GM19463 (cell line): ENCODE results near the gene ADGRF1.
"Not testable (repeated sequence)": the region's sequence is repeated elsewhere in the genome, so short reads cannot be mapped to it uniquely, and the experiment has no call there.

Experiments
- ATAC-seq: cut with Tn5 transposase; IDR thresholded peaks from one replicate; pipeline ENCODE4 v1.9.1; 2021; ENCODE audit warnings: mild to moderate bottlenecking, moderate library complexity; ENCODE audit not compliant: unreplicated experiment

The ADGRF1 gene

GRCh38 chr6:47061309-47062300 lies 19.5 kb upstream of the ADGRF1 start:
- ATAC-seq, result no peak

- ATAC-seq, result no peak
Observed at GRCh38 chr6:47059216-47059885, 17.2 kb upstream of the ADGRF1 start.

GRCh38 chr6:47057830-47058540 lies 15.9 kb upstream of the ADGRF1 start:
- no peak for ATAC-seq

- ATAC-seq, result no peak
Observed at GRCh38 chr6:47056832-47057231, 14.7 kb upstream of the ADGRF1 start.

- ATAC-seq, result not testable (repeated sequence)
Observed at GRCh38 chr6:47054302-47054701, 12.2 kb upstream of the ADGRF1 start.

GRCh38 chr6:47048638-47049037 lies 6.5 kb upstream of the ADGRF1 start:
- no peak for ATAC-seq

- peak; percentile 86 for ATAC-seq
Observed at GRCh38 chr6:47047479-47048407, 5.6 kb upstream of the ADGRF1 start.

GRCh38 chr6:47047097-47047478 lies 5.0 kb upstream of the ADGRF1 start:
- no peak for ATAC-seq

- ATAC-seq, result no peak
Observed at GRCh38 chr6:47044397-47044796, 2.3 kb upstream of the ADGRF1 start.

- no peak for ATAC-seq
Observed at GRCh38 chr6:47043286-47043685, 1.2 kb upstream of the ADGRF1 start.

- ATAC-seq, result no peak
Observed at GRCh38 chr6:47041741-47042140, 391 bp downstream of the ADGRF1 start.

- no peak for ATAC-seq
Observed at GRCh38 chr6:47034926-47035325, 7.2 kb downstream of the ADGRF1 start.

- no peak for ATAC-seq
Observed at GRCh38 chr6:47034421-47034820, 7.7 kb downstream of the ADGRF1 start.

GRCh38 chr6:47032974-47033765 lies 9.0 kb downstream of the ADGRF1 start:
- no peak for ATAC-seq

- no peak for ATAC-seq
Observed at GRCh38 chr6:47031656-47032055, 10.5 kb downstream of the ADGRF1 start.

- ATAC-seq, result no peak
Observed at GRCh38 chr6:47029865-47030561, 12.1 kb downstream of the ADGRF1 start.

GRCh38 chr6:47028835-47029360 lies 13.2 kb downstream of the ADGRF1 start:
- ATAC-seq, result no peak

GRCh38 chr6:47027315-47027714 lies 14.8 kb downstream of the ADGRF1 start:
- ATAC-seq, result no peak

GRCh38 chr6:47026679-47027078 lies 15.5 kb downstream of the ADGRF1 start:
- ATAC-seq, result no peak
